Fibroblast of skin of scalp (primary cell): ENCODE data around the gene SAMHD1.
A peak's percentile ranks its signal among the peaks of the same experiment; 100 is the strongest.
"Not testable (repeated sequence)": the region's sequence is repeated elsewhere in the genome, so short reads cannot be mapped to it uniquely, and the experiment has no call there.

Experiments
- DNase-seq: peaks from one replicate; pipeline ENCODE4 v3.0.0-alpha.2; 2013

SAMHD1 gene

GRCh38 chr20:36850759-36851158 lies 100.7 kb downstream of the SAMHD1 start:
- DNase-seq = no peak

- no peak for DNase-seq
Observed at GRCh38 chr20:36849333-36850065, 102.0 kb downstream of the SAMHD1 start.

GRCh38 chr20:36848677-36849076 lies 102.8 kb downstream of the SAMHD1 start:
- DNase-seq = no peak

GRCh38 chr20:36848078-36848660 lies 103.3 kb downstream of the SAMHD1 start:
- DNase-seq = peak; percentile 94

- DNase-seq = no peak
Observed at GRCh38 chr20:36847710-36848040, 103.8 kb downstream of the SAMHD1 start.

GRCh38 chr20:36847009-36847709 lies 104.3 kb downstream of the SAMHD1 start:
- DNase-seq = peak; percentile 50

- peak; percentile 63 for DNase-seq
Observed at GRCh38 chr20:36845288-36845971, 106.1 kb downstream of the SAMHD1 start.

- DNase-seq = not testable (repeated sequence)
Observed at GRCh38 chr20:36841030-36841429, 110.5 kb downstream of the SAMHD1 start.
